Heart left ventricle (tissue), 16 donors: ENCODE data around the gene NFX1. TPM values are rescaled to one million over a fixed set of nuclear protein-coding genes. Genes with fewer than 3 reads are reported as not detected.

Experiments
- ATAC-seq, 4 donors: fragments of 200-7000 bp; cut with Tn5 transposase; one replicate each; pipeline ENCODE4 v1.9.1; 2020 to 2022; ENCODE audit warnings: moderate library complexity in 4 of 4, mild to moderate bottlenecking in 3 of 4, moderate number of reproducible peaks in 1 of 4
- DNase-seq, 5 donors: peaks; one replicate each; pipeline ENCODE4 v3.0.0-alpha.2; 2020
- H3K27ac ChIP-seq, 12 donors: fragments of 200-600 bp; sonication (generic) in 4 of 12; one replicate each; pipeline versions ENCODE4 v1.5.0 to v1.8.0; 2016 to 2022; ENCODE audit warnings: mild to moderate bottlenecking in 2 of 12
- H3K27me3 ChIP-seq, 9 donors: fragments of 200-600 bp; sonication (generic) in 2 of 9; one replicate each; pipeline versions ENCODE4 v1.5.1 to v1.8.0; 2016 to 2022; ENCODE audit warnings: mild to moderate bottlenecking in 3 of 9
- H3K36me3 ChIP-seq, 9 donors: fragments of 200-600 bp; sonication (generic) in 2 of 9; one replicate each; pipeline versions ENCODE4 v1.5.0 to v1.8.0; 2018 to 2022; ENCODE audit warnings: mild to moderate bottlenecking in 2 of 9
- H3K4me1 ChIP-seq, 12 donors: fragments of 200-600 bp; sonication (generic) in 4 of 12; one replicate each; pipeline versions ENCODE4 v1.5.0 to v1.8.0; 2016 to 2022; ENCODE audit warnings: mild to moderate bottlenecking in 3 of 12
- H3K4me3 ChIP-seq, 12 donors: fragments of 200-600 bp; sonication (generic) in 4 of 12; one replicate each; pipeline versions ENCODE4 v1.5.0 to v1.8.0; 2017 to 2022; ENCODE audit warnings: mild to moderate bottlenecking in 9 of 12, moderate library complexity in 4 of 12
- H3K9me3 ChIP-seq, 12 donors: fragments of 200-600 bp; sonication (generic) in 4 of 12; one replicate each; pipeline versions ENCODE4 v1.5.0 to v1.8.0; 2016 to 2022; ENCODE audit warnings: mild to moderate bottlenecking in 1 of 12
- POLR2A ChIP-seq, 2 donors: fragments of 450-650 bp; IDR thresholded peaks; one replicate each; pipeline ENCODE4 v1.6.1; 2017; ENCODE audit warnings: antibody characterized with exemption in 2 of 2, mild to moderate bottlenecking in 2 of 2, moderate library complexity in 2 of 2
- WGBS, 4 donors: extraction: QIAGEN DNeasy Blood & Tissue Kit in 2 of 4; methylation state at CpG; one replicate each; pipeline versions ENCODE4 v1.1.5 to v1.1.7; 2013 to 2018; 5-methylcytosine and 5-hydroxymethylcytosine counted together
- intact Hi-C, 10 donors: fragments of 100-400 bp; cut with DNase I; formaldehyde crosslinking; loops; one replicate each; pipeline versions ENCODE4 v1.11.1 to v1.14.2; 2022
- polyA plus RNA-seq, 2 donors: library from polyadenylated mRNA; stranded (reverse); fragments of 200-250 nt; gene quantifications; one replicate each; pipeline ENCODE4 v1.2.3, GENCODE V29; 2013
- total RNA-seq, 9 donors: library from RNA; depleted of rRNA in 2 of 9; stranded (reverse); fragments of >200 nt in 2 of 9; fragmentation: NEBNext Ultra II Directional in 3 of 9; extraction: Animal tissue kit (Norgen Biotek cat#: 25700) in 3 of 9; gene quantifications; one replicate each; pipeline versions ENCODE4 v1.1.0 to v1.2.4, GENCODE V29; 2016 to 2023
- TF ChIP-seq, protein P1 (sequence below), 12 donors: fragments of 200-600 bp; sonication (generic) in 4 of 12; IDR thresholded peaks; one replicate each; pipeline versions ENCODE4 v1.5.0 to v1.8.0; 2018 to 2022; ENCODE audit warnings: antibody characterized with exemption in 12 of 12, mild to moderate bottlenecking in 5 of 12
- donor health status: ischemic (EF 13 %, LVEDD 7.1; RV severe dilation, severe dysfunction).
- donor health status: healthy with polysubstance abuse.
- donor health status: DM: no; HTN: yes; CAD: no.
- donor health status: DM: no; HTN: no; CAD: no.
- donor health status: ischemic (EF 25% LVEDD 6.9; RV normal size, moderate dysfunction).
- donor health status: ischemic (EF 25% LVEDD 5.7; RV mildly dilated, moderate dysfunction).
- donor health status: healthy.
- donor health status: DM: yes; HTN: yes; CAD: no.
- donor health status: ischemic (EF 35%, LVEDD 5.7; RV mildly dilated, moderate dysfunction).
- donor health status: nonischemic (EF 11% LVEDD 7.7; RV severe dilation, severe dysfunction).
- donor health status: DM: yes; HTN: yes; CAD: no.
- donor health status: PGD.
- donor health status: ischemic (EF 29% LVEDD 5.4; RV normal size, mild dysfunction).
- donor health status: nonischemic (EF 23%, LVEDD 6.1; RV moderate dilation, normal function).

The NFX1 gene
- total and polyA plus RNA-seq, 11 donors = 13.7 to 42.0 (median 32.7) TPM

DNA sequence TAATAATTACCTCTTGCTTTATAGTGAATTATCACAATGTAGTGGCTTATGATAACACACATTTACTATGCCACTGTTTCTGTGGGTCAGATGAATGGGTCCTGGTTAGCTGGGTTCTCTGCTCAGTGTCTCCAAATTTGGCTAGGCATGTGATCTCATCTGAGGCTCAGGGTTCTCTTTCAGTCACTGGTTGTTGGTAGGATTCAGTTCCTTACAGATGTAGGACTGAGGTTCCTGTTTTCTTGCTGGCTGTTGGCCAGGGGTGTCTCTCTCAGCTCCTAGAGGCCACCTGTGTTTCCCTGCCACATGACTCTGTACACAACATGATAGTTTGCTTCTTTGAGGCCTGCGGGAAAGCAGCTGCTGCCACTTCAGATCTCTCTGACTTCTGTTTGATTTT is 7.1 kb downstream of the NFX1 start:
- 42 to 54% (median 48%) methylated on average over 1 of the region's 1 CpG for WGBS, 4 donors
- peak in 4 of 5 donors; percentile 38 to 59 (median 46) for DNase-seq

DNA sequence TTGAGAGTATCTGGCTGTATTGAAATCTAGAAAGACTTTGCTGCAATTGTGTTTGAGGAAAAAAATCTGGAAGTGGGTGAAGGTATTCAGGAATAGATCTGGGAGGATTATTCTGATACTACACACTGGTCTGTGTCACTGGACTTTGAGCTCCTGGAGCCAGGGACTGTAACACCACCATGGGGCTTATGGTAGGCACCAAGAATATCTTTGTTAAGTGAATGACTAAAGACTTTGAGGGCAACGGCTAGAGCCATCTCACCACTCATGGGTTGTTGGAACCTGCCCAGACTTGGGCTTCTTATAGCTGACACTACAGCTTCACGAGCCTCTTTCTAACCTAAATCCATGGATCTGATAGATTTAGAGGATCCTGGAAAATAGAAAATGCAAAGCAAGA is 10.2 kb downstream of the NFX1 start:
- Histone ChIP-seq H3K36me3 (peaks cover 3 to 100% (median 98%) of the 10 kb centered on the region in 9 donors), H3K4me3 (no peak overlapping the region), H3K27me3 (no peaks in the 10 kb centered on the region), H3K4me1 (peaks cover 4 to 58% (median 37%) of the 10 kb centered on the region in 12 donors), H3K9me3 (no peaks in the 10 kb centered on the region), H3K27ac (peak overlapping the region in 1 of 12 donors; percentile 6)
- DNase-seq (no peak), ATAC-seq (peak in 2 of 4 donors; percentile 51 to 57)
- TF ChIP-seq POLR2A (IDR thresholded peaks at IDR 0.05) = no peak
- TF ChIP-seq, protein P1, sequence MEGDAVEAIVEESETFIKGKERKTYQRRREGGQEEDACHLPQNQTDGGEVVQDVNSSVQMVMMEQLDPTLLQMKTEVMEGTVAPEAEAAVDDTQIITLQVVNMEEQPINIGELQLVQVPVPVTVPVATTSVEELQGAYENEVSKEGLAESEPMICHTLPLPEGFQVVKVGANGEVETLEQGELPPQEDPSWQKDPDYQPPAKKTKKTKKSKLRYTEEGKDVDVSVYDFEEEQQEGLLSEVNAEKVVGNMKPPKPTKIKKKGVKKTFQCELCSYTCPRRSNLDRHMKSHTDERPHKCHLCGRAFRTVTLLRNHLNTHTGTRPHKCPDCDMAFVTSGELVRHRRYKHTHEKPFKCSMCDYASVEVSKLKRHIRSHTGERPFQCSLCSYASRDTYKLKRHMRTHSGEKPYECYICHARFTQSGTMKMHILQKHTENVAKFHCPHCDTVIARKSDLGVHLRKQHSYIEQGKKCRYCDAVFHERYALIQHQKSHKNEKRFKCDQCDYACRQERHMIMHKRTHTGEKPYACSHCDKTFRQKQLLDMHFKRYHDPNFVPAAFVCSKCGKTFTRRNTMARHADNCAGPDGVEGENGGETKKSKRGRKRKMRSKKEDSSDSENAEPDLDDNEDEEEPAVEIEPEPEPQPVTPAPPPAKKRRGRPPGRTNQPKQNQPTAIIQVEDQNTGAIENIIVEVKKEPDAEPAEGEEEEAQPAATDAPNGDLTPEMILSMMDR (IDR thresholded peaks at IDR 0.05) = no peak
- intact Hi-C loops = no loop called here
- WGBS, 4 donors = 55 to 70% (median 64%) methylated on average over 2 of the region's 2 CpGs

More for the DNA sequence above, 7.1 kb downstream of the NFX1 start:
- intact Hi-C loops = loop anchor here in 2 of 10 donors (10.0 kb wide), 2 partner anchors 57 to 427 kb away; no protein-coding TSS in a partner anchor
- Histone ChIP-seq H3K4me1 (peaks cover 7 to 78% (median 49%) of the 10 kb centered on the region in 12 donors), H3K36me3 (peaks cover 0 to 98% (median 84%) of the 10 kb centered on the region in 9 donors), H3K27ac (peak overlapping the region in 2 of 12 donors; percentile 0 to 60), H3K27me3 (no peaks in the 10 kb centered on the region), H3K4me3 (no peak overlapping the region), H3K9me3 (no peaks in the 10 kb centered on the region)
- TF ChIP-seq, protein P1 (IDR thresholded peaks at IDR 0.05) = no peak
- no peak for TF ChIP-seq POLR2A (IDR thresholded peaks at IDR 0.05)
- ATAC-seq = peak in 3 of 4 donors; percentile 26 to 66 (median 55)

DNA sequence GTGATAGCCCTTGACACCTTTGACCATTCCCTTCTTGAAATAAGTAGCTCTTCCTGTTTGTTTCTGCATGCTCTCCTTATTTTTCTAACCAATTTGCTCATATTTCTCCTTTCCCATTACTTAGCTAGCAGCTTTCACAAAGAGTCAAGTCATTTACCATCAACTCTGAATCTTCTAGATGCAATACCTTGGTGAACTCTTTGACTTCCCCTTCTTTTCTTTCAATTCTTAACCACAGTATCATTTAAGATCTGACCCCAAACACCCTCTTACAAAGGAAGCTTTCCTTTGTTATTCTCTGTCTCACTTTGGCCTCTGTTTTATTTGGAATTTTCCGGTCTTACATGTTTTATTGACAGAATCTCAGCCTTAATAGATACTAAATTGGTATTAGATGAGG is 14.0 kb downstream of the NFX1 start:
- Histone ChIP-seq H3K36me3 (peaks cover 3 to 100% (median 98%) of the 10 kb centered on the region in 9 donors), H3K27me3 (no peaks in the 10 kb centered on the region), H3K4me1 (peaks cover 0 to 20% (median 5%) of the 10 kb centered on the region in 12 donors), H3K4me3 (no peak overlapping the region), H3K9me3 (no peaks in the 10 kb centered on the region), H3K27ac (no peak overlapping the region)
- intact Hi-C loops = no loop called here
- TF ChIP-seq POLR2A (IDR thresholded peaks at IDR 0.05) = no peak
- TF ChIP-seq, protein P1 (IDR thresholded peaks at IDR 0.05) = no peak
- DNase-seq (no peak), ATAC-seq (no peak)
- WGBS, 4 donors = 91 to 97% (median 94%) methylated on average over 1 of the region's 1 CpG

DNA sequence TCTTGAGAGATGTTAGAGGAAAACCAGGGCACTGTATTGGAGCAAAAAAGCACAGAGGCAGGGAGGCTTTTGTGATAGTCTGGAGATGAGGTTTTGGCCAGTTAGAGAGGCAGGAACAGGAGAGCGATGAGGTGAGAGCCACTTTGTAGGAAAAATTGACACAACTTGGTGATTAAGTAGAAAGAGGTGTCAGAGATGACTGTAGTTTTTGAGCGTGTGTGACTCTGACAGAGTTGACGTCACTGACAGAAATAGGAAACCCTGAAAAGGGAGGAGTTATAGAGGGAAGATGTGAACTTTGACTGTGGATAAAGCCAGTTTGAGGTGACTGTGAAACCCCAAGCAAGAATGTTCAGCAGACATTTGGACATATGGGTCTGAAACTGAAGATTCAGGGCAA is 15.7 kb downstream of the NFX1 start:
- no peaks in the 10 kb centered on the region for H3K9me3 ChIP-seq
- no peaks in the 10 kb centered on the region for H3K27me3 ChIP-seq
- H3K36me3 ChIP-seq = peaks cover 3 to 100% (median 100%) of the 10 kb centered on the region in 9 donors
- intact Hi-C loops = no loop called here
- DNase-seq (no peak), ATAC-seq (peak; percentile 53 to 84 (median 68))
- H3K27ac ChIP-seq = peak overlapping the region in 1 of 12 donors; percentile 64
- H3K4me1 ChIP-seq = peaks cover 0 to 10% (median 0%) of the 10 kb centered on the region in 12 donors
- H3K4me3 ChIP-seq = no peak overlapping the region
- WGBS, 4 donors = 58 to 81% (median 66%) methylated on average over 3 of the region's 3 CpGs
- TF ChIP-seq, protein P1 (IDR thresholded peaks at IDR 0.05) = no peak
- TF ChIP-seq POLR2A (IDR thresholded peaks at IDR 0.05) = no peak
